GM12878 (cell line): ENCODE measurements around the gene ERAL1. TPM values are rescaled to one million over a fixed set of nuclear protein-coding genes. Genes with fewer than 3 reads are reported as not detected.

Source experiments
- EED ChIP-seq: sonication (generic); IDR thresholded peaks from 2 replicates; pipeline ENCODE4 v1.6.1; 2016; ENCODE audit warnings: antibody characterized with exemption, low read depth
- IRF3 ChIP-seq: fragments of 450-650 bp; IDR thresholded peaks from 2 replicates; pipeline ENCODE4 v1.6.1; 2014; ENCODE audit warnings: mild to moderate bottlenecking
- MAX ChIP-seq: IDR thresholded peaks from 2 replicates; pipeline ENCODE4 v1.6.1; 2012; ENCODE audit warnings: low read depth, low read length, improper control_type of control experiment
- MEF2B ChIP-seq: fragments of 450-650 bp; IDR thresholded peaks from 2 replicates; pipeline ENCODE4 v1.6.1; 2018; ENCODE audit warnings: mild to moderate bottlenecking, moderate library complexity; ENCODE audit not compliant: partially characterized antibody, poor library complexity, severe bottlenecking
- NKRF ChIP-seq: fragments of 450-650 bp; conservative IDR thresholded peaks from 2 replicates; pipeline ENCODE4 v1.6.1; 2017; ENCODE audit warnings: mild to moderate bottlenecking, moderate library complexity
- PBX3 ChIP-seq: IDR thresholded peaks from 2 replicates; pipeline ENCODE4 v1.6.1; 2011; ENCODE audit warnings: mild to moderate bottlenecking, low read depth, low read length, moderate library complexity; ENCODE audit not compliant: insufficient replicate concordance
- POLR2AphosphoS2 ChIP-seq: IDR thresholded peaks from 2 replicates; pipeline ENCODE4 v1.6.1; 2011; ENCODE audit warnings: low read depth, mild to moderate bottlenecking, low read length, improper control_type of control experiment, moderate library complexity
- RAD51 ChIP-seq: fragments of 450-650 bp; IDR thresholded peaks from 2 replicates; pipeline ENCODE4 v1.6.1; 2016; ENCODE audit warnings: moderate library complexity, mild to moderate bottlenecking, inconsistent platforms
- SMC3 ChIP-seq: IDR thresholded peaks from 2 replicates; pipeline ENCODE4 v1.6.1; 2011; ENCODE audit warnings: low read length, improper control_type of control experiment, borderline replicate concordance
- YY1 ChIP-seq: IDR thresholded peaks from 2 replicates; pipeline ENCODE4 v1.6.1; 2011; ENCODE audit warnings: low read depth, mild to moderate bottlenecking, low read length
- polyA plus RNA-seq, 11 experiments: library from polyadenylated mRNA; depleted of rRNA in 4 of 11; unstranded in 6 of 11; stranded (reverse) in 5 of 11; fragments of >200 nt; fragmentation: Nextera tagmentation in 4 of 11; fragmentation: Illumina TruSeq in 1 of 11; extraction: Ambion mirVana in 4 of 11; extraction: Trizol in 1 of 11; gene quantifications; 1 replicate in 1 of 11; 2 replicates in 10 of 11; pipeline versions ENCODE4 v1.2.1 to v1.2.3, GENCODE V29; 2011 to 2016; ENCODE audit warnings: inconsistent platforms in 2 of 11, missing spikeins in 2 of 11, low read depth in 1 of 11
- total RNA-seq, 4 experiments: library from RNA; depleted of rRNA in 3 of 4; stranded (reverse); fragments of >200 nt in 3 of 4; fragmentation: Illumina TruSeq in 1 of 4; extraction: Trizol in 1 of 4; gene quantifications; 2 replicates each; pipeline versions ENCODE4 v1.2.1 to v1.2.3, GENCODE V29; 2013 to 2021
- TF ChIP-seq, protein P1 (sequence below): fragments of 450-650 bp; formaldehyde crosslinking; IDR thresholded peaks from 2 replicates; pipeline ENCODE4 v1.5.0; 2022; ENCODE audit warnings: mild to moderate bottlenecking, missing genetic modification characterization
- TF ChIP-seq, protein P2 (sequence below): IDR thresholded peaks from 2 replicates; pipeline ENCODE4 v1.6.1; 2011; ENCODE audit warnings: low read depth, mild to moderate bottlenecking, low read length, moderate library complexity, borderline replicate concordance; ENCODE audit errors: extremely low read depth

Gene ERAL1
- total and polyA plus RNA-seq, 10 of the 15 experiments (the other 5 are each of a cell fraction or from before 2014, with no cell fraction given) = 27.7 to 175 (median 104) TPM

DNA sequence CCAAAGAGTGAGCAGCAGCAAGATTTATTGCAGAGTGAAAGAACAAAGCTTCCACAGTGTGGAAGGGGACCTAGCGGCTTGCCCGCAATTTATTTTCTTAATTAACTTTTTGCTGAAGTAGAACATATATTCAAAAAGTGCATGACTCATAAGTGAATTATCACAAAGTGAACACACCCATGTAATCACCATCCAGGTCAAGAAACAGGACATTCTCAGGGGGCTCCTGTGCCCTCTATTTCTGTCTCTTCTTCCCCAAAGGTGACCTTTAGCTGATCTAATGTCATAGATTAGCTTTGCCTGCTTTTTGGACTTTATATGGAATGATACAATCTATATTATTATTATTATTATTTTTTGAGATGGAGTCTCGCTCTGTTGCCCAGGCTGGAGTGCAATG is 19.9 kb downstream of the ERAL1 start (continued):
- TF ChIP-seq NKRF (no peak), MAX (no peak), MEF2B (no peak), POLR2AphosphoS2 (no peak), EED (no peak), IRF3 (no peak), PBX3 (no peak), SMC3 (no peak), YY1 (no peak), RAD51 (no peak)
- TF ChIP-seq, protein P1, sequence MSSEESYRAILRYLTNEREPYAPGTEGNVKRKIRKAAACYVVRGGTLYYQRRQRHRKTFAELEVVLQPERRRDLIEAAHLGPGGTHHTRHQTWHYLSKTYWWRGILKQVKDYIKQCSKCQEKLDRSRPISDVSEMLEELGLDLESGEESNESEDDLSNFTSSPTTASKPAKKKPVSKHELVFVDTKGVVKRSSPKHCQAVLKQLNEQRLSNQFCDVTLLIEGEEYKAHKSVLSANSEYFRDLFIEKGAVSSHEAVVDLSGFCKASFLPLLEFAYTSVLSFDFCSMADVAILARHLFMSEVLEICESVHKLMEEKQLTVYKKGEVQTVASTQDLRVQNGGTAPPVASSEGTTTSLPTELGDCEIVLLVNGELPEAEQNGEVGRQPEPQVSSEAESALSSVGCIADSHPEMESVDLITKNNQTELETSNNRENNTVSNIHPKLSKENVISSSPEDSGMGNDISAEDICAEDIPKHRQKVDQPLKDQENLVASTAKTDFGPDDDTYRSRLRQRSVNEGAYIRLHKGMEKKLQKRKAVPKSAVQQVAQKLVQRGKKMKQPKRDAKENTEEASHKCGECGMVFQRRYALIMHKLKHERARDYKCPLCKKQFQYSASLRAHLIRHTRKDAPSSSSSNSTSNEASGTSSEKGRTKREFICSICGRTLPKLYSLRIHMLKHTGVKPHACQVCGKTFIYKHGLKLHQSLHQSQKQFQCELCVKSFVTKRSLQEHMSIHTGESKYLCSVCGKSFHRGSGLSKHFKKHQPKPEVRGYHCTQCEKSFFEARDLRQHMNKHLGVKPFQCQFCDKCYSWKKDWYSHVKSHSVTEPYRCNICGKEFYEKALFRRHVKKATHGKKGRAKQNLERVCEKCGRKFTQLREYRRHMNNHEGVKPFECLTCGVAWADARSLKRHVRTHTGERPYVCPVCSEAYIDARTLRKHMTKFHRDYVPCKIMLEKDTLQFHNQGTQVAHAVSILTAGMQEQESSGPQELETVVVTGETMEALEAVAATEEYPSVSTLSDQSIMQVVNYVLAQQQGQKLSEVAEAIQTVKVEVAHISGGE (CRISPR knock-in tag) = no peak
- TF ChIP-seq, protein P2, sequence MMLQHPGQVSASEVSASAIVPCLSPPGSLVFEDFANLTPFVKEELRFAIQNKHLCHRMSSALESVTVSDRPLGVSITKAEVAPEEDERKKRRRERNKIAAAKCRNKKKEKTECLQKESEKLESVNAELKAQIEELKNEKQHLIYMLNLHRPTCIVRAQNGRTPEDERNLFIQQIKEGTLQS = no peak
